ENCODE measurements around the gene SSTR3.

Gene SSTR3

GRCh38 chr22:37193629-37194191, 18.6 kb downstream of the SSTR3 start:
- DNase-seq: no peak

DNA sequence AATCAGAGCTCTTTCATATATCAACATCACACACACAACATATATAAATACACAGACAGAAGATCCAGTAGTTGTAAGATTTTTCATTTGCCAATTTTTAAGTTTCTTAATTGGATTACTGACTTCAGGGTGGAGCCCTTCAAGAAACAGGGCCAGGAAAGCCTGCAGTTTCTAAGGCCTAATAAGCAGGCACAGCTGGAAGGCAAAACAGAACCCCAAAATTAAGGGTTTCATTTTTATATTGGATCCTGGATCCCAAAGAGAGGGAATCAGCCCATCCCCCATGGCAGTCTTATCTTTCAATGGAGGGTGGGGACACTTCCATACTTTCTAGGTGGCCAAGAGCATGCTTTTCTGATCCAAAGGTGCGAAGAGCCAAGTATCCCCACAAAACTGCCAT, 19.5 kb downstream of the SSTR3 start:
- no peak for DNase-seq

GRCh38 chr22:37192204-37192603, 20.1 kb downstream of the SSTR3 start:
- no peak for DNase-seq

DNA sequence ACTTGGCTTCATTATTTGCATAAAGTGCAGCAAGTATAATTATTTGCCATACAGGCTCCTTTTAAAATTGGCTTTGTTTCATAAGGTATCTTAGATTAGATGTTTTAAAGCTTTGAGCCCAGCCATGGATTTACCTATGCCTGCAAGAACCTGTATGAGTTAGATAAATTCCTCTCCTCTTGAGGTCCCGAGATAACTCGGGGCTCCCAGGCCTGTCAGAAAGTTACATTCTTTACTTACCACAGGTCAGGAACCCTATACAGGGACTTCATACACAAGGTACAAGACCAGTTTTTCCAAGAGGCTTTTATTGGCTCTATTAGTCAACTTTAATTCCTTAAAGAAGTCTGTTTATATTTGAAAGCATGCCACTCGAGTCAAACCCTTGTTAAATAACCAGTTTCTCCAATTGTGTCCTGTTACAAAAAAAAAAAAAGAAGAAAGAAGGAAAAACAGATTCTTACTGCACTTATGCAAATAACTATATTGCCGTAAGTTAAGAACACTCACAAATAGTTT, 22.0 kb downstream of the SSTR3 start:
- no peak for DNase-seq

DNA sequence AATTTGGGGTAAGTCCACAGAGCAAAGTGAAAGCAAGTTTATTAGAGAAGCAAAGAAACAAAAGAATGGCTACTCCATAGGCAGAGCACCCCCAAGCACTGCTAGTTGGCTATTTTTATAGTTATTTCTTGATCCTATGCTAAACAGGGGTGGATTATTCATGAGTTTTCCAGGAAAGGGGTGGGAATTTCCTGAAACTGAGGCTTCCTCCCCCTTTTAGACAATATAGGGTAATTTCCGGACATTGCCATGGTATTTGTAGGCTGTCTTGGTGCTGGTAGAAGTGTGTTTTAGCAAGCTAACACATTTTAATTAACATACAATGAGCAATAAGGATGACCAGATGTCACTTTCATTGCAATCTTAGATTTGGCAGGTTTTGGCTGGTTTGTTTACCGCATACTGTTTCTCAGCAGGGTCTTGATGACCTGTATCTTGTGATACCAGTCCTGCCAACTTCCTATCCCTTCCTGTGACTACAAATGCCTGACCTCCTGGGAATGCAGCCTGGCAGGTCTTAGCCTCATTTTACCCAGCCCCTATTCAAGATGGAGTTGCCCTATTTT, 23.3 kb downstream of the SSTR3 start:
- DNase-seq: no peak

DNA sequence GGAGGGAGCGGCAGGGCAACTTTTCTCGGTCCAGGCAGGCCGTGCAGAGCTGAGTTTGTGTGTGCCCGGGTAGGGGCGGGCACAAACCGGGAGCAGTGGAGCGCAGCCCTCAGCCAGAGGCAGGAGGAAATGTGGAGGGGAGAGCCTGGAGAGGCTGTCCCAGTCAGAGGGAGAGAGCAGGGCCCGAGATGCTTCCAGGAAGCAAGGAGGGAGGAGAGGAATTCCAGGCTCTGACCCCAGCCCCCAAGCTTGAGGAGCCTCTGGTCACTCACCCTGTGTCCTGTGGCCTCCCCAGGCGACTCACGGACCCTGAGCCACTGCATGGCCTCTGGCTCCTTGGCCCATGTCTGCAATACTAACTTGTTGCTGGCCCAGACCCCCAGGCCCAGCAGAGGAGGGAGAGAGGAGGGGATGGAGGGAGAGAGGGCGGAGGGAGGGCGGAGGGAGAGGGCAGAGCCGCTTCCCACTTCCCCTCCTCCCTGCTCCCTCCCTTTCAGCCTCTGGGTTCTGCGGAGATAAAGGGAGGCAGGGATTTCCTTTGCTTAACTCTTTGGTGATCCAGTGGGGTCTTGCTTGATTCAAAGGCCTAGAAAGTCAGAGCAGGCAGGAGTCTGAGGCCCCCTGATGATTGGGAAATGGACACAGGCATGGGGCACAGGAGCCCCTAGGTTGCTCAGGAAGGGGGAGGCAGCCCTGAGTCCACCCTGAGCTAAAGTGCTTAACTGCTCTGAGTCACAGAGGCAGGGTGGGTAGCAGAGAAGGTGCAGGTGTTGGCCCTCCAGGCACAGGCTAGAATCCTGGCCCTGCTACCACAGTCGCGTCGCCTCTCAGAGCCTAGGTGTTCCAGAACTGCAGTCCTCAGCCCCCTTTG, 24.2 kb downstream of the SSTR3 start, which contains the start of gene C1QTNF6:
Gene C1QTNF6 (minus strand): TSS at position 357 of the 871 bp plus-strand sequence. CDS start 34 bp downstream, at position 323.
- no peak for DNase-seq

- DNase-seq: no peak
Measured at GRCh38 chr22:37187552-37187890, 24.8 kb downstream of the SSTR3 start.

DNA sequence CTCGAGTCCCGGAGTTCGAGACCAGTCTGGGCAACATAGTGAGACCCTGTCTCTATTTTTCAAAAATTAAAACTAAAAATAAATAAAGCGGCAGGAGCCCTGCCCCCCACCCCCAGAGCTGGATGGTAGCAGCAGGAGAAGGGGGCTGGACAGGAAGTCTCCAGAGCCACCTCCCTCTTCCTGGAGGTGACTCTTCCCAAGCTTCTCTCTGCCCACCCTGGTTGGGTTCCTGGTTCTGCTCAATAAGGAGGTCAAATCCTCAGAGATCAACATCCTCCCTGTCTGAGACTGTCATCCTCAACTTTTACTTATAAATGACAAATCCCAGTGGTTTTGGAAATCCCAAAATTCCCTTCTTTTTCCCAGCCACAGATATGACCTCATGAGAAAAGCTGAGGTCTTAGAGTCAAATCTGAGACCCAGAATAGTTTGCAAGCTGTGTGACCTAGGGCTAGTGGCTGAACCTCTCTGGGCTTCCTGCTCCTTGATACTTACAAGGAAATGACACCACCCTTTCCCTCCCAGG, 25.2 kb downstream of the SSTR3 start:
- DNase-seq: no peak

DNA sequence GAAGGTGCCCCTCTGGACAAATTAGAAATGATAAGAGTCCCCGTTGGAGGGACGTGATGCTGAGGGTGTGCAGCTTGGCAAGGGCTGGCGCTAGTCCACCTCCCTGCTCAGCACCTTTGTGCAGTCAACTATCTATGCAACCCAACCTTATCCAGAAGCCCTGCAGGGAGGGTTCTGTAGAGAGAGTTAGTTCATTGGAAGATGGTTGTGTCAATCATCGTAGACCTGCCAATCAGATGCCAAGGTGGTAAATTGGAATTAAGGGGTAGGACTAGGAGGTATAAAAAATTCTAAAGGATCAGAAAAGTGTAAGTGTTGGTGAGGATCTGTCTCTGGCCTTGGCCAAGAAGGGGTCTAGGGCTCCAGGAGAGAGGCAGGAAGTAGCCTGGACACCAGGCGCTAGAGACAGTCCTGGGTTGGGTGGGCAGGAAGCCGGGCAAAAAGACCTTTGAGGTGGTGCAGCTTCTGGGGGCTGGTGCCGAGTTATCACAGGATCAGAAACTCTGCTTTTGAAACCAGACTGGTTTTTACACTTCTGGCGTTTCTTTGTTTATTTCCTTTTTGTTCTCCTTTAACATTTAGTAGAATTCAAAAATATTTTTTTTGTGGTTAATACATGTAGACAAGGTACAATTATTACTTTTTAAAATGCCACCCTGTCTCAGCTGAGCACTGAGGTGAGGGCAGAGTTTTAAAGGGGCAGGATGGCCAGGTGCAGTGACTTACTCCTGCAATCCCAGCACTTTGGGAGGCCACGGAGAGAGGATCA, 25.9 kb downstream of the SSTR3 start:
- no peak for DNase-seq

- DNase-seq: no peak
Measured at GRCh38 chr22:37185646-37186227, 26.5 kb downstream of the SSTR3 start.

GRCh38 chr22:37184816-37185541, 27.3 kb downstream of the SSTR3 start:
- DNase-seq: no peak

- no peak for DNase-seq
Measured at GRCh38 chr22:37184380-37184755, 27.9 kb downstream of the SSTR3 start.

DNA sequence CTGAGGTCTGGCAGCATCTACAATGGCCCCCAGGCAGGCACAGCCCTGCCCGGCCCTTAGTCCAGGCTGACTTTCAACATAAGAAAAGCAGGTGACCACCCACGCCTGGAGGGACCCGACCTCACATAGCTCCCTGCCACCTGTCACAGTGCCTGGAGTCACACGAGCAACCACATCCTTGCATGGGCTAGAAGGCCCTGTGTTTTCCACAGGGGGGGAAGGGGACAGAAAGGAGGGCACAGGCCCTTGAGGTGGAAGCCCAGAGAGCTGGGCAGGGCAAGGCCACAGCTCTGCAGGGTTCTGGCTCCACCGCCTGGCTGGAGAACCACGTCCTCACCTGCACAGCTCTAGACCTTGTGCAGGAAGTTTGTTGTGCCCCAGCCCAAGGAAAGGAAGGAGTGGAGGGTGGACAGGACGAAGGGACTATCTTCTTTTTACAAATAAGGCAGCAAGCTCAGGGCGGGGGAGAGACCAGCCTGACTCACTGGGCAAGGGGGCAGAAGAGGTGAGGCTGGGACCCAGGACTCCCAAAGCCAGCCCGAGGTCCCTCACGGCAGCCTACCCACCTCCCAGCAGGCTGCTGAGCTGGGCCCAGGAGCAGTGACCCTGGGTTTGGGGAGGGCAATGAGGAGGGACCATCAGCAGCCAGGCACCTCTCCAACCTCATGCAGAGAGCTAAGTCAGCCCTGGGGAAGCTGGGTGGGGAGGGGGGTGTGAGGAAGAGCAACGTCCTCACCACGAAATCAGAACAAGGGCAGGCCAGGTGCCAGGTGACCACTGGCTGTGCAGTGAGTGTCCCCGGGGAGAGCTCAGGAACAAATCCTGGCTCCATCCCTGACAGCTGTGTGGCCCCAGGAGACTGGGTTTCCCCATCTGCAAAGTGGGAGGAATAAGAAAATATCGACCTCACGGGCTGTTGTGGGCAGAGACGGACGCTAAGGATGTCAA, 28.6 kb downstream of the SSTR3 start:
- no peak for DNase-seq

DNA sequence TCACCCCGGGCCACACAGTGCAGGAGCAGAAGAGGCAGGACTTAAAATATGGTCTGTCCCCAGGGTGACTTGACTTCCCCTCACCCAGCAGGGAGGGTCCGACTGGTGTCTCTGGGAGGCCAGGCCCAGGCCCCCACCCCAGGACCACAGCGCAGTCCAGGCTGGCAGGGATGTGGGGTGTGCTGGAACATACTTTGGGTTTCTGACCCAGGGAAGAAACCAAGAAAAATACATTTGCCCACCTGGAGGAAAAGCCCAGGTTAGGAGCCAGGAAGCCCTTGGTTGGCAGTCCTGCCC, 29.4 kb downstream of the SSTR3 start:
- no peak for DNase-seq

DNA sequence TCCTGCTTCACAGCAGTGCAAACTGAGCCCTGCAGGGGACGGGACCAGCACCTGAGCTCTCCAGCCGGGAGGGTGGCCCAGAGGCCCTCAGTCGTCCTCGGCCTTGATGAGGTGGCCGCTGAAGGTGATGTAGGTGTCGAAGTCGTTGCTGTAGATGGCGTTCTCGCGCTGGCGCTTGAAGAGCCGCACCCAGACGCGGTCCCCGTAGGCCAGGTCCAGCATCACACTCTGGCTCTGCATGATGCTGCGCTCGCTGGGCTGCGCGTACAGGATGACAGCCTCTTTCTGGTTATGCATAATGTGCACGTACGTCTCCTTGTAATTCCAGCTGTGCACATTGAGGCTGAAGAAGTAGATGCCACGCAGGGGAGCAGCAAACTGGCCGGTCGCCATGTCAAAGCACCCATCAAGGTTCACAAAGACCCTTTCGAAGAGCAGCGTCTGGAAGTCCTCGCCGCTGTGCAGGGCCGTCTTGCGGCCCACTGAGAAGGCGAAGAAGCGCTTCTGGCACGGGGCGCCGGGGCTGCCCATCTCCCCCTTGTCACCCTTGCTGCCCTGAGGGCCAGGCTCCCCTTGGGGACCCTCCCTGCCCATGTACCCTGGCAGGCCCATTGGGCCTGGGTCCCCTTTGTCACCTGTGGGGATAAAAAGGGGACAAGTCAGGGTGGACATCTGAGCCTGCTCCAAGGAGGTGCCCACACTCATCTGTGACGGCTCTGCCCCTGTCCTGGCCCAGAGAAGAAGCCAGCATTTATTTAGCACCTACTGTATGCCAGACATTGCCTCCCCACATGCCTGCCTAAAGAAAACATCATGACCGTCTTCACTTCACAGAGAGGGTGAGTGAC, 30.0 kb downstream of the SSTR3 start:
- no peak for DNase-seq

DNA sequence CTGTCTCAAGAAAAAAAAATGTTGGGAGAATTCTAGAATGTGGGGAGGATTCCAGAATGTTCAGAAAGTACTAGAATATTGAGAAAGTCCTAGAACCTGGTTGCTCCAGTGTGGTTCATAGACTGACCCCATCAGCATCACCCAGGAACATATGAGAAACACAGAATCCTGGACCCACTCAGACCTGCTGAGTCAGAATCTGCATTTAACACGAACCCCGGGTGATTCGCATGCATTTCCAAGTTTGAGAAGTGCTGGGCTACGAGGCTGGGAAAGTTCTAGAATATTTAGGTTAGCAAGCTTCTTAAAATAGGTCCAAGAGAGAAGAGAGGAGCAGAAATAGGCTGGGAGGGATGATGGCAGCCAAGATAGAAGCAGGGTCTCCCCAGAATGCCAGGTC, 30.6 kb downstream of the SSTR3 start:
- no peak for DNase-seq

DNA sequence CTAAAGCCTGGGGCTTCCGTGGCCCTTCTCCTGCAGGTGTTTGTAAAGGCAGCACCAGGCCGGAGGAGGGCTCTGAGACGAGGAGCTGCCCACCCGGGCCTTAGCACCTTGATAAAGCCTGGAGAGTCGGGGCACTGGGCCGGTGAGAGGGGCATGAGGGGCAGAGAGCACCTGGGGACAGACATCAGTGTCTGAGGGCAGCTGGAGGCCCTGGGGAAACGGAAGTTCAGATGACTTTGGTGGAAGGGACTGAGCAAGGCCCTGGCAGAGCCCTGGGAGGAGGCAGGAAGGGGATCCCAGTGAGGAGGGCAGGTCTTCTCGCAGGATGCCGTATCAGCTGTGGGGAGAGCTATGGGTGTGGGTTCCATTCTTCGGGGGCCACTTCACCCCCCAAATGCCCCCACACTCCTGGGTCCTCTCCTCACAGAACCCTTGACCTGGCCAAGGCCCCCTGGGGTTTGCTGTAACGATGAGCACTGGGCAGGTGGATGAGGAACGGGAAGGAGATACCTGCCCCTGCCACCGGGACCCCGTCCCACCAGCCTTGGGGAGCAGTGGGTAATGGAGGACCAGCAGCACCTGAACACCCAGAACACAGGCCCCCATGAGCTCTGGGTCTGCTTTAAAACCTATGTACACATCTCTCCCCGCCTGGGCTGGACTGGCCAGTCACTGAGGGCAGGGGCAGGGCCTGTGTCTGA, 31.6 kb downstream of the SSTR3 start:
- DNase-seq: no peak

DNA sequence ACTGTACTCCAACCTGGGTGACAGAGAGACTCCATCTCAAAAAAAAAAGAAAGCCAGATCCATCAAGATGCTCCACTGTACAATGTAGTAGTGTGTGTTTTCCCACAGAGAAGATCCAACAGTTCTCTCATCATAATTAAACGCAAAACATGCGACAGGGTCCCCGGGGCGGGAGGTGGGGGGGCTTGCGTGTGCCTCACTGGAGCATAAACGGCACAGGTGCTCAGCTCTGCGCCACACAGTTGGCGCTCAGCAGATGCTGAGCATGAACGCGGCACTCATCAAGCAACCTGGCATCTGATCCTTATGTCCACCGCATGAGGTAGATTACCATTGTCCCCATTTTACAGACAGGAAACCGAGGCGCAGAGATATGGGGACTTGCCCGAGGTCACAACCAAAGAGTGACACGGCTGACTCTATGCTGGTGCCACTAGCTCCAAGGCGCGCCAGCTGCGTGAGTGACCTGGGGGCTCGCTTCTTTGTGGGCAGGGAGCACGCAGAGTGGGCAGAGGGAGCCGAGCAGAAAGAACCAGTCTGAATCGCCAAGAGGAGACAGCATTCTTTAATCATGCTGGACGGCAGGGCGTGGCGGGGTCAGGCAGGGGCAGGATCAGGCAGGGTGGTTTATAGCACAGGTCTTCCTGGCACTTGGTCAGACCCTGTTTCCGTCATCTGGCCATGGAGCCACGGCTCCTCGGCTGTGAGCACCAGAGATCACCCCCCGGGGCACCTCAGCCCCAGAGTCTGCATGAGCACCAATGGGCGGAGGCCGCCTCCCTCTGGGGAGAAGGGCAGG, 32.5 kb downstream of the SSTR3 start:
- no peak for DNase-seq

- no peak for DNase-seq
Measured at GRCh38 chr22:37179126-37179470, 33.2 kb downstream of the SSTR3 start.

Data from activated CD8-positive, alpha-beta memory T cell treated with anti-CD3 and anti-CD28 coated beads, Interleukin-2, amount 50 U/mL, for 4 hours (primary cell).